ENCODE measurements around the gene SWT1. TPM values are rescaled to one million over a fixed set of nuclear protein-coding genes. Genes with fewer than 3 reads are reported as not detected.

The SWT1 gene
- total and polyA plus RNA-seq, 2 of the 13 experiments (the other 11 are each of a cell fraction or from before 2014, with no cell fraction given) = 1.7 to 2.5 TPM

DNA sequence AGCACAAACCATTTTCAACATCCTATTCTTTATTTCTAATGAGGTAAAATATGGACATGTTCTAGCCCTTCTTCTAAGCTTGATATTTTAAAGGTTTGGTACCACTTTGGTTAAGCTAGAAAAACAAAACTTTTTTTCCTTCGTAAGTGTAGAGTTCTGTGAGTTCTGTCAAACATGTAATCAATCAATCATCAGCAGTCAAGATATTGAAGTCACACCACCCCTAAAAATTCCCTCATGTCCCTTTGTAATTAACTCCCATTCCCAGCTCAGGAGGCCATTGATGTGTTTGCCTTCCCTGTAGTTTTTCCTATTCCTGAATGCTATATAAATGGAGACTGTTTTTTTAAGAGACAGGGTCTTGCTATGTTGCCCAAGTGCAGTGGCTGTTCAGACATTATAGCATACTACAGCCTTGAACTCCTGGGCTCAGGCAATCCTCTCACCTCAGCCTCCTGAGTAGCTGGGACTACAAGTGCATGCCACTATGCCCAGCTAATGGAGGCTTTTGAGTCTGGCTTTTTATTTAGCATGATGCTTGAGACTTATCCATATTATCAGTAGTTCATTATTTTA is 137.1 kb downstream of the SWT1 start:
- no peaks in the 10 kb centered on the region for H4K20me1 ChIP-seq (ENCODE audit: insufficient read depth, low read length)
- intact Hi-C loops (cut with micrococcal nuclease; ENCODE audit: unreplicated experiment) (no loop called here), in situ Hi-C loops (cut with HindIII; ENCODE audit: extremely low pct_ligation_motif_present, low pct_unique_long_range_greater_than_20kb) (no loop called here)
- H3K4me1 ChIP-seq (ENCODE audit: insufficient read depth, low read length) = peaks cover 10% of the 10 kb centered on the region; the same call in 1 of the 2 replicates
- TF ChIP-seq ARHGAP35 (CRISPR knock-in tag; IDR thresholded peaks at IDR 0.05; ENCODE audit: borderline replicate concordance) (no peak), RBFOX2 (IDR thresholded peaks at IDR 0.05; ENCODE audit: low read depth, low read length) (no peak), RBM22 (optimal IDR thresholded peaks at IDR 0.05; ENCODE audit: low read length) (peak; percentile 47)
- TF ChIP-seq, protein P1, sequence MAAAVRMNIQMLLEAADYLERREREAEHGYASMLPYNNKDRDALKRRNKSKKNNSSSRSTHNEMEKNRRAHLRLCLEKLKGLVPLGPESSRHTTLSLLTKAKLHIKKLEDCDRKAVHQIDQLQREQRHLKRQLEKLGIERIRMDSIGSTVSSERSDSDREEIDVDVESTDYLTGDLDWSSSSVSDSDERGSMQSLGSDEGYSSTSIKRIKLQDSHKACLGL (CRISPR knock-in tag; IDR thresholded peaks at IDR 0.05) = no peak
- H3K27me3 ChIP-seq (ENCODE audit: control insufficient read depth in 1 of 2, insufficient read depth in 2 of 2, low read length in 2 of 2) = no peaks in the 10 kb centered on the region
- peaks cover 7 to 15% of the 10 kb centered on the region in 2 experiments for H3K36me3 ChIP-seq (replicated peaks in 1 of 2; ENCODE audit: control insufficient read depth in 1 of 2, insufficient read depth in 2 of 2, low read length in 2 of 2)
- no peaks in the 10 kb centered on the region for H3K79me2 ChIP-seq (ENCODE audit: insufficient read depth, low read length)
- no peak overlapping the region for H2AFZ ChIP-seq (ENCODE audit: low read length)
- no TSS peak for BruUV-seq (replicated peaks)
- no peak for ATAC-seq
- no peak for FAIRE-seq
- no peak overlapping the region for H3K4me2 ChIP-seq (ENCODE audit: low read depth, low read length)
- no peak overlapping the region for H3K4me3 ChIP-seq (replicated peaks in 1 of 3; ENCODE audit: insufficient read depth in 1 of 3, low read depth in 2 of 3, low read length in 3 of 3)
- H3K9ac ChIP-seq (ENCODE audit: insufficient read depth, low read depth, low read length) = no peak overlapping the region
- DNase-seq (ENCODE audit: low spot score) = no peak
- CTCF ChIA-PET (ENCODE audit: low intra/inter-chr PET ratio, low total read pairs) = no interaction called here
- H3K9me3 ChIP-seq (ENCODE audit: low read length) = no peaks in the 10 kb centered on the region
- POLR2A ChIA-PET = no interaction called here
- no peak overlapping the region for H3K27ac ChIP-seq (ENCODE audit: extremely low read length, insufficient read depth, low read length)
- WGBS (ENCODE audit: low lambda C conversion rate) = 97% methylated on average over 1 of the region's 1 CpG

DNA sequence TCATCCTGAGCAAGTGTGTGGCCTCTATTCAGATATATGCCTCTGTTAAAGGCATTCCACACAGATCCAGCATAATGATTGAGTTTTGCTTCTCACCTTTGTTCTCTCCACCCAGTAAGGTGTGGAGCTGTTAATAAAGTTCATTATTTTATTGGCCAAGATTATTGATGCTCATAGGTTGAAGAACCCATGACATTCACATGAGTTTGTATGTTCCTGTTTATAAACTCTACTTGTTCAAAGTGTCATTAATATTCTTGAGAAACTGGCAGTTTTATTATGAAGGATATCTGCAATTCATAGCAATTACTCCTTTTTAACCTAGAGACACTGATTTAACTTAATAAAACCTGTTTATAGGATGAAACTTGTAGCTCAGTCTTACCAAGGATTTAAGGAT is 138.1 kb downstream of the SWT1 start:
- FAIRE-seq = no peak
- intact Hi-C loops (cut with micrococcal nuclease; ENCODE audit: unreplicated experiment) (no loop called here), in situ Hi-C loops (cut with HindIII; ENCODE audit: extremely low pct_ligation_motif_present, low pct_unique_long_range_greater_than_20kb) (no loop called here)
- no peak overlapping the region for H3K4me2 ChIP-seq (ENCODE audit: low read depth, low read length)
- H3K4me1 ChIP-seq (ENCODE audit: insufficient read depth, low read length) = peaks cover 10% of the 10 kb centered on the region; the same call in 1 of the 2 replicates
- no peak overlapping the region for H3K9ac ChIP-seq (ENCODE audit: insufficient read depth, low read depth, low read length)
- no peaks in the 10 kb centered on the region for H3K27me3 ChIP-seq (ENCODE audit: control insufficient read depth in 1 of 2, insufficient read depth in 2 of 2, low read length in 2 of 2)
- H2AFZ ChIP-seq (ENCODE audit: low read length) = no peak overlapping the region
- no TSS peak for BruUV-seq (replicated peaks)
- POLR2A ChIA-PET = interaction anchor here (0.9 kb wide), 1 partner anchor 22 kb away, joined by 3 read pairs; the partner anchor contains the start of gene IVNS1ABP
- no peak for DNase-seq (ENCODE audit: low spot score)
- CTCF ChIA-PET (ENCODE audit: low intra/inter-chr PET ratio, low total read pairs) = no interaction called here
- no peaks in the 10 kb centered on the region for H3K79me2 ChIP-seq (ENCODE audit: insufficient read depth, low read length)
- no peak for TF ChIP-seq FIP1L1 (IDR thresholded peaks at IDR 0.05; ENCODE audit: borderline replicate concordance, insufficient read depth, low read depth, low read length)
- TF ChIP-seq ZNF839 (CRISPR knock-in tag; IDR thresholded peaks at IDR 0.05; ENCODE audit: borderline replicate concordance) = no peak
- TF ChIP-seq TMF1 (CRISPR knock-in tag; IDR thresholded peaks at IDR 0.05; ENCODE audit: low read depth) = no peak
- no peak for TF ChIP-seq ZBTB8A (CRISPR knock-in tag; IDR thresholded peaks at IDR 0.05; ENCODE audit: borderline replicate concordance, low read depth)
- no peak for TF ChIP-seq GPN1 (CRISPR knock-in tag; IDR thresholded peaks at IDR 0.05; ENCODE audit: borderline replicate concordance)
- no peak for TF ChIP-seq SRSF1 (optimal IDR thresholded peaks at IDR 0.05; ENCODE audit: low read depth, low read length)
- TF ChIP-seq ISX (CRISPR knock-in tag; conservative IDR thresholded peaks at IDR 0.05) = no peak
- TF ChIP-seq ZNF446 (CRISPR knock-in tag; IDR thresholded peaks at IDR 0.05) = no peak
- no peak for TF ChIP-seq MIXL1 (CRISPR knock-in tag; IDR thresholded peaks at IDR 0.05)
- TF ChIP-seq, protein P2, sequence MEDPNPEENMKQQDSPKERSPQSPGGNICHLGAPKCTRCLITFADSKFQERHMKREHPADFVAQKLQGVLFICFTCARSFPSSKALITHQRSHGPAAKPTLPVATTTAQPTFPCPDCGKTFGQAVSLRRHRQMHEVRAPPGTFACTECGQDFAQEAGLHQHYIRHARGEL (CRISPR knock-in tag; IDR thresholded peaks at IDR 0.05) = no peak
- TF ChIP-seq ZKSCAN8 (CRISPR knock-in tag; IDR thresholded peaks at IDR 0.05; ENCODE audit: borderline replicate concordance) = no peak
- TF ChIP-seq SATB2 (CRISPR knock-in tag; IDR thresholded peaks at IDR 0.05) = no peak
- no peak for TF ChIP-seq MZF1 (CRISPR knock-in tag; IDR thresholded peaks at IDR 0.05; ENCODE audit: borderline replicate concordance)
- no peak for TF ChIP-seq ZNF296 (CRISPR knock-in tag; conservative IDR thresholded peaks at IDR 0.05)
- TF ChIP-seq KDM6A (CRISPR knock-in tag; IDR thresholded peaks at IDR 0.05; ENCODE audit: low read depth) = no peak
- ATAC-seq = no peak
- no peak overlapping the region for H3K27ac ChIP-seq (ENCODE audit: extremely low read length, insufficient read depth, low read length)
- H3K9me3 ChIP-seq (ENCODE audit: low read length) = no peaks in the 10 kb centered on the region
- H4K20me1 ChIP-seq (ENCODE audit: insufficient read depth, low read length) = no peaks in the 10 kb centered on the region
- H3K36me3 ChIP-seq (replicated peaks in 1 of 2; ENCODE audit: control insufficient read depth in 1 of 2, insufficient read depth in 2 of 2, low read length in 2 of 2) = peaks cover 8 to 24% of the 10 kb centered on the region in 2 experiments
- no peak overlapping the region for H3K4me3 ChIP-seq (replicated peaks in 1 of 3; ENCODE audit: insufficient read depth in 1 of 3, low read depth in 2 of 3, low read length in 3 of 3)

Measured in HepG2 (cell line).